ENCODE measurements around the gene SLC1A5.

- TF ChIP-seq POLR2A (IDR thresholded peaks at IDR 0.05) (no peak), CTCF (IDR thresholded peaks at IDR 0.05) (no peak)
These were observed 50.6 kb downstream of the SLC1A5 start for GRCh38 chr19:46737761-46738171.
